ENCODE data around the gene NAA35.

DNA sequence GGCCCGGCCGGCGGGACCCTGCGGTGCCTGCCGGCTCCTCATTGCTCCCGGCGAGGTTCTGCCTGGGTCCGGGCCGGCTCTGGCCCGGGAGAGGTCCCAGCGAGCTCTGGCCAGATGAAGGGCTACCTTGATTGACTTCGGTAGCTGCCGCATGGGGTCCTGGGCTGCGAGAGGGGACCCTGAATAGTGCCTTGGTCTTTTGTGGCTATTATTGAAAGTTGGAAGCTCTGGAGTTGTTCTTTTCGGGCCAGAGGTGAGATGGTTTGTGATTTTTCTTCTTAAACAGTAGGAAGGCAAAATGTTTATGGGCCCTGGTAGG lies 635 bp downstream of the NAA35 start:
- TF ChIP-seq CTCF (IDR thresholded peaks at IDR 0.05; ENCODE audit: poor library complexity) (no peak), EZH2phosphoT487 (IDR thresholded peaks at IDR 0.05; ENCODE audit: low read depth, severe bottlenecking, unreplicated experiment) (no peak)
